ENCODE data around the gene CFAP20. TPM values are rescaled to one million over a fixed set of nuclear protein-coding genes. Genes with fewer than 3 reads are reported as not detected.

The CFAP20 gene
- total and polyA plus RNA-seq, 4 donors: 22.1 to 30.6 (median 24.6) TPM

GRCh38 chr16:58077796-58078195 lies 51.4 kb downstream of the CFAP20 start:
- Histone ChIP-seq H3K9me3 (ENCODE audit: control insufficient read depth in 4 of 4, low read length in 3 of 4) (peaks cover 0 to 2% (median 0%) of the 10 kb centered on the region in 4 donors), H3K4me1 (ENCODE audit: control insufficient read depth in 4 of 4, insufficient read depth in 4 of 4, low read length in 3 of 4) (no peaks in the 10 kb centered on the region), H3K36me3 (ENCODE audit: control insufficient read depth in 4 of 4, insufficient read depth in 3 of 4, low read depth in 1 of 4, low read length in 3 of 4) (no peaks in the 10 kb centered on the region), H3K4me3 (ENCODE audit: low read depth in 1 of 3, low read length in 3 of 3) (no peak overlapping the region), H3K27ac (ENCODE audit: low read depth in 1 of 2, low read length in 2 of 2) (no peak overlapping the region), H3K9ac (ENCODE audit: low read depth in 1 of 2, low read length in 2 of 2) (no peak overlapping the region), H3K27me3 (ENCODE audit: control insufficient read depth in 4 of 4, insufficient read depth in 4 of 4, low read length in 3 of 4) (no peaks in the 10 kb centered on the region)
- no peak for TF ChIP-seq EGR1 (IDR thresholded peaks at IDR 0.05; ENCODE audit: low read depth in 2 of 2)
- no peak for TF ChIP-seq MAX (IDR thresholded peaks at IDR 0.05)
- TF ChIP-seq, protein P1, sequence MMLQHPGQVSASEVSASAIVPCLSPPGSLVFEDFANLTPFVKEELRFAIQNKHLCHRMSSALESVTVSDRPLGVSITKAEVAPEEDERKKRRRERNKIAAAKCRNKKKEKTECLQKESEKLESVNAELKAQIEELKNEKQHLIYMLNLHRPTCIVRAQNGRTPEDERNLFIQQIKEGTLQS (IDR thresholded peaks at IDR 0.05): no peak
- TF ChIP-seq RXRA (IDR thresholded peaks at IDR 0.05): no peak
- no peak for TF ChIP-seq HNF4G (IDR thresholded peaks at IDR 0.05)
- no peak for TF ChIP-seq GABPA (IDR thresholded peaks at IDR 0.05 in 1 of 2, conservative IDR thresholded peaks at IDR 0.05 in 1 of 2)
- no peak for TF ChIP-seq TAF1 (conservative IDR thresholded peaks at IDR 0.05)
- TF ChIP-seq NR2F2 (IDR thresholded peaks at IDR 0.05): no peak
- TF ChIP-seq RAD21 (IDR thresholded peaks at IDR 0.05): no peak
- TF ChIP-seq JUND (IDR thresholded peaks at IDR 0.05): no peak
- TF ChIP-seq HNF4A (conservative IDR thresholded peaks at IDR 0.05): no peak
- TF ChIP-seq REST (IDR thresholded peaks at IDR 0.05): no peak
- TF ChIP-seq FOXA1 (IDR thresholded peaks at IDR 0.05): no peak
- DNase-seq (ENCODE audit: low spot score): no peak
- WGBS: 64% methylated on average over 8 of the region's 8 CpGs

GRCh38 chr16:58076514-58076913 lies 52.7 kb downstream of the CFAP20 start:
- 100% methylated on average over 1 of the region's 1 CpG for WGBS
- Histone ChIP-seq H3K36me3 (ENCODE audit: control insufficient read depth in 4 of 4, insufficient read depth in 3 of 4, low read depth in 1 of 4, low read length in 3 of 4) (no peaks in the 10 kb centered on the region), H3K9ac (ENCODE audit: low read depth in 1 of 2, low read length in 2 of 2) (no peak overlapping the region), H3K4me1 (ENCODE audit: control insufficient read depth in 4 of 4, insufficient read depth in 4 of 4, low read length in 3 of 4) (no peaks in the 10 kb centered on the region), H3K4me3 (ENCODE audit: low read depth in 1 of 3, low read length in 3 of 3) (no peak overlapping the region), H3K27me3 (ENCODE audit: control insufficient read depth in 4 of 4, insufficient read depth in 4 of 4, low read length in 3 of 4) (no peaks in the 10 kb centered on the region), H3K27ac (ENCODE audit: low read depth in 1 of 2, low read length in 2 of 2) (no peak overlapping the region), H3K9me3 (ENCODE audit: control insufficient read depth in 4 of 4, low read length in 3 of 4) (peaks cover 0 to 2% (median 0%) of the 10 kb centered on the region in 4 donors)
- TF ChIP-seq, protein P1 (IDR thresholded peaks at IDR 0.05): no peak
- no peak for TF ChIP-seq TAF1 (conservative IDR thresholded peaks at IDR 0.05)
- DNase-seq (ENCODE audit: low spot score): no peak

- Histone ChIP-seq H3K27ac (ENCODE audit: low read depth in 1 of 2, low read length in 2 of 2) (no peak overlapping the region), H3K9ac (ENCODE audit: low read depth in 1 of 2, low read length in 2 of 2) (no peak overlapping the region), H3K27me3 (ENCODE audit: control insufficient read depth in 4 of 4, insufficient read depth in 4 of 4, low read length in 3 of 4) (no peaks in the 10 kb centered on the region), H3K9me3 (ENCODE audit: control insufficient read depth in 4 of 4, low read length in 3 of 4) (peaks cover 0 to 2% (median 0%) of the 10 kb centered on the region in 4 donors), H3K4me1 (ENCODE audit: control insufficient read depth in 4 of 4, insufficient read depth in 4 of 4, low read length in 3 of 4) (no peaks in the 10 kb centered on the region), H3K36me3 (ENCODE audit: control insufficient read depth in 4 of 4, insufficient read depth in 3 of 4, low read depth in 1 of 4, low read length in 3 of 4) (no peaks in the 10 kb centered on the region), H3K4me3 (ENCODE audit: low read depth in 1 of 3, low read length in 3 of 3) (no peak overlapping the region)
- 73% methylated on average over 4 of the region's 4 CpGs for WGBS
- DNase-seq (ENCODE audit: low spot score): no peak
- TF ChIP-seq RAD21 (IDR thresholded peaks at IDR 0.05) (no peak), HNF4G (IDR thresholded peaks at IDR 0.05) (no peak), JUND (IDR thresholded peaks at IDR 0.05) (no peak), FOXA2 (IDR thresholded peaks at IDR 0.05) (no peak), RXRA (IDR thresholded peaks at IDR 0.05) (no peak), MAX (IDR thresholded peaks at IDR 0.05) (no peak), TAF1 (conservative IDR thresholded peaks at IDR 0.05) (no peak), REST (IDR thresholded peaks at IDR 0.05) (no peak), YY1 (IDR thresholded peaks at IDR 0.05) (no peak), SP1 (IDR thresholded peaks at IDR 0.05) (no peak), HNF4A (conservative IDR thresholded peaks at IDR 0.05) (no peak)
- TF ChIP-seq, protein P1 (IDR thresholded peaks at IDR 0.05): no peak
- TF ChIP-seq, protein P2, sequence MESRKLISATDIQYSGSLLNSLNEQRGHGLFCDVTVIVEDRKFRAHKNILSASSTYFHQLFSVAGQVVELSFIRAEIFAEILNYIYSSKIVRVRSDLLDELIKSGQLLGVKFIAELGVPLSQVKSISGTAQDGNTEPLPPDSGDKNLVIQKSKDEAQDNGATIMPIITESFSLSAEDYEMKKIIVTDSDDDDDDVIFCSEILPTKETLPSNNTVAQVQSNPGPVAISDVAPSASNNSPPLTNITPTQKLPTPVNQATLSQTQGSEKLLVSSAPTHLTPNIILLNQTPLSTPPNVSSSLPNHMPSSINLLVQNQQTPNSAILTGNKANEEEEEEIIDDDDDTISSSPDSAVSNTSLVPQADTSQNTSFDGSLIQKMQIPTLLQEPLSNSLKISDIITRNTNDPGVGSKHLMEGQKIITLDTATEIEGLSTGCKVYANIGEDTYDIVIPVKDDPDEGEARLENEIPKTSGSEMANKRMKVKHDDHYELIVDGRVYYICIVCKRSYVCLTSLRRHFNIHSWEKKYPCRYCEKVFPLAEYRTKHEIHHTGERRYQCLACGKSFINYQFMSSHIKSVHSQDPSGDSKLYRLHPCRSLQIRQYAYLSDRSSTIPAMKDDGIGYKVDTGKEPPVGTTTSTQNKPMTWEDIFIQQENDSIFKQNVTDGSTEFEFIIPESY (IDR thresholded peaks at IDR 0.05): no peak
Observed at GRCh38 chr16:58074657-58075056, 54.5 kb downstream of the CFAP20 start.

Data from liver (tissue), 9 donors.